ENCODE results near the gene UCN3. TPM values are rescaled to one million over a fixed set of nuclear protein-coding genes. Genes with fewer than 3 reads are reported as not detected.

The UCN3 gene
- polyA plus RNA-seq, 2 of the 4 experiments (the other 2 are of a cell fraction): not detected

DNA sequence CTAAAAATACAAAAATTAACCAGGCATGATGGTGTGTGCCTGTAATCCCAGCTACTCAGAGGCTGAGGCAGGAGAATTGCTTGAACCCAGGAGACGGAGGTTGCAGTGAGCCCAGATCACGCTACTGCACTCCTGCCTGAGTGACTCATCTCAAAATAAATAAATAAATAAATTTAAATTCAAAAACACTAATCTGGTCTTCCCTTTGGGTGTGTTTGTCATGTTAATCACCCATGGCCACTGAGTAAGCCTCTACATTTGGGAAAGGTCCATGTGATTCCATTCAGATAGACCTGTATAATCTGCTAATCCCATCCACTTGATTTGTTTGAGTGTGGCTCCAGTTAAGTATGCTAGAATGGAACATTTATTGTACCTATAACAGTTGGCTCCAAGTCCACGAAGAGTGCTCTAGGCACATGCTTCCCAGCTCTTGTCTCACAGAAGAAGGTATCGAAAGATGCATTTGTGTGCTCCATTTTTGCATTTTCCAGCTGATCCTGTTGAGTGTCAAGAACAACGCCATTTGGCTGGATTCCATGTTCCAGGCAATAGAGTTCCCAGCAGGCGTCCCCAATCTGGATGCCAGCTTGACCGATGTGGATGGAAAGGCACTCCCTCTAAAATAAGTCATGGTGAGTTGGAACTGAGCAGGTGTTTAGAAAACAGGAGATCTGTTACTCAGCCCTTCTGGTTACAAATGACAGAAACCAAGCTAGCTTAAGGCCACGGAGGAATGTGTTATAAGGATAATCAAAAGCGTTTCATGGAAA is 35.9 kb downstream of the UCN3 start (continued):
- TF ChIP-seq NR3C1 (IDR thresholded peaks at IDR 0.05): no peak
- TF ChIP-seq, protein P1, sequence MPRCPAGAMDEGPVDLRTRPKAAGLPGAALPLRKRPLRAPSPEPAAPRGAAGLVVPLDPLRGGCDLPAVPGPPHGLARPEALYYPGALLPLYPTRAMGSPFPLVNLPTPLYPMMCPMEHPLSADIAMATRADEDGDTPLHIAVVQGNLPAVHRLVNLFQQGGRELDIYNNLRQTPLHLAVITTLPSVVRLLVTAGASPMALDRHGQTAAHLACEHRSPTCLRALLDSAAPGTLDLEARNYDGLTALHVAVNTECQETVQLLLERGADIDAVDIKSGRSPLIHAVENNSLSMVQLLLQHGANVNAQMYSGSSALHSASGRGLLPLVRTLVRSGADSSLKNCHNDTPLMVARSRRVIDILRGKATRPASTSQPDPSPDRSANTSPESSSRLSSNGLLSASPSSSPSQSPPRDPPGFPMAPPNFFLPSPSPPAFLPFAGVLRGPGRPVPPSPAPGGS (IDR thresholded peaks at IDR 0.05): no peak
- no peak for TF ChIP-seq EHF (CRISPR knock-in tag; IDR thresholded peaks at IDR 0.05)

DNA sequence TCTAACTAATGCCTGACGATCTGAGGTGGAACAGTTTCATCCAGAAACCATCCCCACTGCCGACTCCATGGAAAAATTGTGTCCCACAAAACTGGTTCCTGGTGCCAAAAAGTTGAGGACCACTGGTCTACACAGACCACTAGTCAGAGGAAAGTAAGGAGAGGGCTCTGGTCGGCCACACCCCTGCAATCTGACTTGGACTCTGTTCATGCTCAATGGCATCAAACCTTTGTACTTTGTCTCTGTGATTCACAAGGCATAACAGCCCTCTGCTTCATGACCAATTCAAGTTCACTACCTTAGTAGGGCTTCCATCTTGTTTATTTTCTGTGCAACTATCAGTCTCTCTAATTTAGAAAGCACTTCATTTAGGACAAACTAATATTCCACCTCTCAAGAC is 38.0 kb downstream of the UCN3 start:
- Histone ChIP-seq H3K4me2 (no peak overlapping the region), H3K9me3 (peaks cover 5% of the 10 kb centered on the region; the same call in 2 of the 3 replicates), H3K4me3 (no peak overlapping the region), H3K4me1 (no peaks in the 10 kb centered on the region), H3K27ac (no peak overlapping the region)
- DNase-seq (ENCODE audit: low read depth in 1 of 2, low spot score in 1 of 2): no peak
- TF ChIP-seq, protein P2, sequence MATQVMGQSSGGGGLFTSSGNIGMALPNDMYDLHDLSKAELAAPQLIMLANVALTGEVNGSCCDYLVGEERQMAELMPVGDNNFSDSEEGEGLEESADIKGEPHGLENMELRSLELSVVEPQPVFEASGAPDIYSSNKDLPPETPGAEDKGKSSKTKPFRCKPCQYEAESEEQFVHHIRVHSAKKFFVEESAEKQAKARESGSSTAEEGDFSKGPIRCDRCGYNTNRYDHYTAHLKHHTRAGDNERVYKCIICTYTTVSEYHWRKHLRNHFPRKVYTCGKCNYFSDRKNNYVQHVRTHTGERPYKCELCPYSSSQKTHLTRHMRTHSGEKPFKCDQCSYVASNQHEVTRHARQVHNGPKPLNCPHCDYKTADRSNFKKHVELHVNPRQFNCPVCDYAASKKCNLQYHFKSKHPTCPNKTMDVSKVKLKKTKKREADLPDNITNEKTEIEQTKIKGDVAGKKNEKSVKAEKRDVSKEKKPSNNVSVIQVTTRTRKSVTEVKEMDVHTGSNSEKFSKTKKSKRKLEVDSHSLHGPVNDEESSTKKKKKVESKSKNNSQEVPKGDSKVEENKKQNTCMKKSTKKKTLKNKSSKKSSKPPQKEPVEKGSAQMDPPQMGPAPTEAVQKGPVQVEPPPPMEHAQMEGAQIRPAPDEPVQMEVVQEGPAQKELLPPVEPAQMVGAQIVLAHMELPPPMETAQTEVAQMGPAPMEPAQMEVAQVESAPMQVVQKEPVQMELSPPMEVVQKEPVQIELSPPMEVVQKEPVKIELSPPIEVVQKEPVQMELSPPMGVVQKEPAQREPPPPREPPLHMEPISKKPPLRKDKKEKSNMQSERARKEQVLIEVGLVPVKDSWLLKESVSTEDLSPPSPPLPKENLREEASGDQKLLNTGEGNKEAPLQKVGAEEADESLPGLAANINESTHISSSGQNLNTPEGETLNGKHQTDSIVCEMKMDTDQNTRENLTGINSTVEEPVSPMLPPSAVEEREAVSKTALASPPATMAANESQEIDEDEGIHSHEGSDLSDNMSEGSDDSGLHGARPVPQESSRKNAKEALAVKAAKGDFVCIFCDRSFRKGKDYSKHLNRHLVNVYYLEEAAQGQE (IDR thresholded peaks at IDR 0.05): no peak
- TF ChIP-seq NR3C1 (IDR thresholded peaks at IDR 0.05): no peak
- TF ChIP-seq MAFK (IDR thresholded peaks at IDR 0.05; ENCODE audit: partially characterized antibody): no peak
- TF ChIP-seq HDAC2 (IDR thresholded peaks at IDR 0.05): no peak
- TF ChIP-seq ESRRA (IDR thresholded peaks at IDR 0.05; ENCODE audit: borderline replicate concordance, low read length): no peak
- TF ChIP-seq EP300 (IDR thresholded peaks at IDR 0.05): no peak
- TF ChIP-seq, protein P3, sequence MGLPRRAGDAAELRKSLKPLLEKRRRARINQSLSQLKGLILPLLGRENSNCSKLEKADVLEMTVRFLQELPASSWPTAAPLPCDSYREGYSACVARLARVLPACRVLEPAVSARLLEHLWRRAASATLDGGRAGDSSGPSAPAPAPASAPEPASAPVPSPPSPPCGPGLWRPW (IDR thresholded peaks at IDR 0.05): no peak
- no peak for TF ChIP-seq KDM5A (IDR thresholded peaks at IDR 0.05)
- no peak for TF ChIP-seq POLR2AphosphoS2 (conservative IDR thresholded peaks at IDR 0.05; ENCODE audit: low read length)
- TF ChIP-seq CBX8 (IDR thresholded peaks at IDR 0.05): no peak
- TF ChIP-seq RAD21 (conservative IDR thresholded peaks at IDR 0.05 in 1 of 2, IDR thresholded peaks at IDR 0.05 in 1 of 2): no peak
- TF ChIP-seq, protein P1 (IDR thresholded peaks at IDR 0.05): no peak
- TF ChIP-seq, protein P4, sequence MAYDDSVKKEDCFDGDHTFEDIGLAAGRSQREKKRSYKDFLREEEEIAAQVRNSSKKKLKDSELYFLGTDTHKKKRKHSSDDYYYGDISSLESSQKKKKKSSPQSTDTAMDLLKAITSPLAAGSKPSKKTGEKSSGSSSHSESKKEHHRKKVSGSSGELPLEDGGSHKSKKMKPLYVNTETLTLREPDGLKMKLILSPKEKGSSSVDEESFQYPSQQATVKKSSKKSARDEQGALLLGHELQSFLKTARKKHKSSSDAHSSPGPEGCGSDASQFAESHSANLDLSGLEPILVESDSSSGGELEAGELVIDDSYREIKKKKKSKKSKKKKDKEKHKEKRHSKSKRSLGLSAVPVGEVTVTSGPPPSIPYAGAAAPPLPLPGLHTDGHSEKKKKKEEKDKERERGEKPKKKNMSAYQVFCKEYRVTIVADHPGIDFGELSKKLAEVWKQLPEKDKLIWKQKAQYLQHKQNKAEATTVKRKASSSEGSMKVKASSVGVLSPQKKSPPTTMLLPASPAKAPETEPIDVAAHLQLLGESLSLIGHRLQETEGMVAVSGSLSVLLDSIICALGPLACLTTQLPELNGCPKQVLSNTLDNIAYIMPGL (CRISPR knock-in tag; IDR thresholded peaks at IDR 0.05; ENCODE audit: borderline replicate concordance): no peak
- TF ChIP-seq, protein P5, sequence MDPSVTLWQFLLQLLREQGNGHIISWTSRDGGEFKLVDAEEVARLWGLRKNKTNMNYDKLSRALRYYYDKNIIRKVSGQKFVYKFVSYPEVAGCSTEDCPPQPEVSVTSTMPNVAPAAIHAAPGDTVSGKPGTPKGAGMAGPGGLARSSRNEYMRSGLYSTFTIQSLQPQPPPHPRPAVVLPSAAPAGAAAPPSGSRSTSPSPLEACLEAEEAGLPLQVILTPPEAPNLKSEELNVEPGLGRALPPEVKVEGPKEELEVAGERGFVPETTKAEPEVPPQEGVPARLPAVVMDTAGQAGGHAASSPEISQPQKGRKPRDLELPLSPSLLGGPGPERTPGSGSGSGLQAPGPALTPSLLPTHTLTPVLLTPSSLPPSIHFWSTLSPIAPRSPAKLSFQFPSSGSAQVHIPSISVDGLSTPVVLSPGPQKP (IDR thresholded peaks at IDR 0.05; ENCODE audit: low read depth, low read length): no peak
- no peak for TF ChIP-seq RNF2 (IDR thresholded peaks at IDR 0.05; ENCODE audit: borderline replicate concordance, low read depth)
- no peak for TF ChIP-seq HOXB13 (CRISPR knock-in tag; IDR thresholded peaks at IDR 0.05; ENCODE audit: low read depth)
- TF ChIP-seq JUN (IDR thresholded peaks at IDR 0.05): no peak
- TF ChIP-seq, protein P6, sequence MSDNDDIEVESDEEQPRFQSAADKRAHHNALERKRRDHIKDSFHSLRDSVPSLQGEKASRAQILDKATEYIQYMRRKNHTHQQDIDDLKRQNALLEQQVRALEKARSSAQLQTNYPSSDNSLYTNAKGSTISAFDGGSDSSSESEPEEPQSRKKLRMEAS (IDR thresholded peaks at IDR 0.05): no peak
- FAIRE-seq: no peak
- CTCF ChIA-PET: no interaction called here
- POLR2A ChIA-PET: no interaction called here
- WGBS (ENCODE audit: missing lambda C conversion rate): 46% methylated on average over 3 of the region's 3 CpGs
- no peak for ATAC-seq
